Hepatocyte (in vitro differentiated cells): Measurements from ENCODE around the gene ITK.

Experiments used
- EZH2 ChIP-seq: fragments of 200-600 bp; sonication (generic); IDR thresholded peaks from 2 replicates; pipeline ENCODE4 v1.6.1; 2016; ENCODE audit warnings: antibody characterized with exemption, mild to moderate bottlenecking, borderline replicate concordance
- TF ChIP-seq, protein P1 (sequence below): fragments of 200-600 bp; sonication (generic); IDR thresholded peaks from 2 replicates; pipeline ENCODE4 v1.5.1; 2016; ENCODE audit warnings: antibody characterized with exemption, mild to moderate bottlenecking; ENCODE audit not compliant: poor library complexity

DNA sequence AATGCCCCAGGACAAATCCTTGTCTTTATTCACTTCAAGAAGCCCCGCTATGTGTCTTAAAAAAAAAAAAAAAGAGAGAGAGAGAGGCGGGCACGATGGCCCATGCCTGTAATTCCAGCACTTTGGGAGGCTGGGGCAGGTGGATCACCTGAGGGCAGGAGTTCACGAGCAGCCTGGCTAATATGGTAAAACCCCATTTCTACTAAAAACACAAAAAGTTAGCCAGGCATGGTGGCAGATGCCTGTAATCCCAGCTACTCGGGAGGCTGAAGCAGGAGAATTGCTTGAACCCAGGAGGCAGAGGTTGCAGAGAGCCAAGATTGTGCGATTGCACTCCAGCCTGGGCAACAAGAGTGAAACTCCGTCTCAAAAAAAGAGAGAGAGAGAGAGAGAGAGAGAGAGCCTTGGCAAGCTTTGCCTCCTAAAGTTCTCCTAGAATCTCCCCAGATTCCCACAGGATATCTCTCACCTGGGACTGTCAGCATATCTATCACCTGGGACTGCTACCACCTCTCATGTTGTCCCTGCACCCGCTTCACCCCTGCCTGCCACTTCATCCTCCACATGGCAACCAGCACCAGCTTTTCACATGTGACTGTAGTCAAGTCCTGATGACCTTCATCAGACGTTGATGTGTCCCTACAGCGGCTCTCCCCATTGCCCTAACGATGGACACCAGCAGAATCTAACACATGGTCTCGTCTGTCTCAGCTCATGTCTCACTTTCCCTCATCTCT lies 5.8 kb downstream of the ITK start:
- TF ChIP-seq, protein P1, sequence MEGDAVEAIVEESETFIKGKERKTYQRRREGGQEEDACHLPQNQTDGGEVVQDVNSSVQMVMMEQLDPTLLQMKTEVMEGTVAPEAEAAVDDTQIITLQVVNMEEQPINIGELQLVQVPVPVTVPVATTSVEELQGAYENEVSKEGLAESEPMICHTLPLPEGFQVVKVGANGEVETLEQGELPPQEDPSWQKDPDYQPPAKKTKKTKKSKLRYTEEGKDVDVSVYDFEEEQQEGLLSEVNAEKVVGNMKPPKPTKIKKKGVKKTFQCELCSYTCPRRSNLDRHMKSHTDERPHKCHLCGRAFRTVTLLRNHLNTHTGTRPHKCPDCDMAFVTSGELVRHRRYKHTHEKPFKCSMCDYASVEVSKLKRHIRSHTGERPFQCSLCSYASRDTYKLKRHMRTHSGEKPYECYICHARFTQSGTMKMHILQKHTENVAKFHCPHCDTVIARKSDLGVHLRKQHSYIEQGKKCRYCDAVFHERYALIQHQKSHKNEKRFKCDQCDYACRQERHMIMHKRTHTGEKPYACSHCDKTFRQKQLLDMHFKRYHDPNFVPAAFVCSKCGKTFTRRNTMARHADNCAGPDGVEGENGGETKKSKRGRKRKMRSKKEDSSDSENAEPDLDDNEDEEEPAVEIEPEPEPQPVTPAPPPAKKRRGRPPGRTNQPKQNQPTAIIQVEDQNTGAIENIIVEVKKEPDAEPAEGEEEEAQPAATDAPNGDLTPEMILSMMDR: no peak
- TF ChIP-seq EZH2: no peak
